ENCODE measurements around the gene DSCAML1. TPM values are rescaled to one million over a fixed set of nuclear protein-coding genes. Genes with fewer than 3 reads are reported as not detected.

The DSCAML1 gene
- total RNA-seq, 1 experiment from 2014 or later, result 0.15 TPM

GRCh38 chr11:117720061-117720511, 76.9 kb downstream of the DSCAML1 start:
- peaks cover 45% of the 10 kb centered on the region for H3K27me3 Mint-ChIP-seq (ENCODE audit: low read depth)
- Histone ChIP-seq H2BK12ac (ENCODE audit: insufficient read length, low read depth, low read length) (no peak overlapping the region), H4K20me1 (ENCODE audit: control insufficient read depth, insufficient read depth, insufficient read length) (no peaks in the 10 kb centered on the region), H2AFZ (ENCODE audit: low read length) (no peak overlapping the region), H3K9ac (ENCODE audit: extremely low read depth, insufficient read length, low read length) (no peak overlapping the region), H3K79me2 (ENCODE audit: insufficient read depth, low read length) (no peaks in the 10 kb centered on the region), H3K27ac (ENCODE audit: insufficient read length, low read depth, low read length) (no peak overlapping the region), H3K9me3 (ENCODE audit: control insufficient read depth, low read depth, low read length) (no peaks in the 10 kb centered on the region), H2AK5ac (ENCODE audit: insufficient read length, low read length) (no peak overlapping the region), H3K23me2 (ENCODE audit: insufficient read length, low read depth, low read length, poor library complexity, severe bottlenecking) (peaks cover 3% of the 10 kb centered on the region), H3K4me1 (ENCODE audit: insufficient read depth, low read length) (peaks cover 11% of the 10 kb centered on the region), H3K4me2 (ENCODE audit: insufficient read depth, insufficient read length, low read length) (peak overlapping the region; percentile 31), H3K56ac (ENCODE audit: insufficient read length, low read depth, low read length) (no peak overlapping the region), H2BK20ac (ENCODE audit: low read depth, low read length, poor library complexity, severe bottlenecking) (no peak overlapping the region), H3K18ac (ENCODE audit: insufficient read length, low read depth, low read length) (no peak overlapping the region), H3K27me3 (ENCODE audit: insufficient read depth, low read length) (peaks cover 4% of the 10 kb centered on the region), H3T11ph (ENCODE audit: low read length) (no peak overlapping the region), H4K5ac (ENCODE audit: insufficient read length, low read depth, low read length) (no peak overlapping the region), H2BK120ac (ENCODE audit: low read depth, low read length, poor library complexity, severe bottlenecking) (no peak overlapping the region), H3K14ac (ENCODE audit: insufficient read depth, low read length) (peak overlapping the region; percentile 50), H3K4ac (ENCODE audit: low read depth, low read length) (no peak overlapping the region), H2BK15ac (ENCODE audit: low read depth, low read length) (no peak overlapping the region), H4K91ac (ENCODE audit: insufficient read length, low read depth, low read length) (no peak overlapping the region), H3K23ac (ENCODE audit: insufficient read length, low read depth, low read length) (no peak overlapping the region), H3K79me1 (ENCODE audit: insufficient read depth, low read depth, low read length, poor library complexity, severe bottlenecking) (no peaks in the 10 kb centered on the region), H2BK5ac (ENCODE audit: insufficient read length, low read length) (no peak overlapping the region), H4K8ac (replicated peaks; ENCODE audit: insufficient read length, low read depth, low read length) (no peak overlapping the region)
- H3K4me3 Mint-ChIP-seq, result no peak overlapping the region
- TF ChIP-seq CTCF (conservative IDR thresholded peaks at IDR 0.05), result no peak
- peak; percentile 66 for DNase-seq
- H3K9me3 Mint-ChIP-seq, result no peaks in the 10 kb centered on the region; a peak in 1 of 5 replicates
- H3K27ac Mint-ChIP-seq, result peak overlapping the region in 1 of 3 experiments; percentile 65; a peak in 2 of 7 replicates
- peaks cover 66 to 72% of the 10 kb centered on the region in 2 experiments for H3K4me1 Mint-ChIP-seq
- H3K36me3 Mint-ChIP-seq (ENCODE audit: insufficient read depth in 1 of 3, low read depth in 3 of 3), result no peaks in the 10 kb centered on the region
- no CpG with 5 or more reads among the region's 11 CpGs for WGBS (ENCODE audit: extremely low coverage, insufficient read length, low lambda C conversion rate)

Data from H9 (cell line).